Measurements from ENCODE around the gene PSG3. TPM values are rescaled to one million over a fixed set of nuclear protein-coding genes. Genes with fewer than 3 reads are reported as not detected.
"Not testable (repeated sequence)": the region's sequence is repeated elsewhere in the genome, so short reads cannot be mapped to it uniquely, and the experiment has no call there.

The PSG3 gene
- total RNA-seq, 4 donors from 2014 or later = not detected

- DNase-seq (ENCODE audit: low spot score in 2 of 2); H3K4me3 ChIP-seq (ENCODE audit: low read depth, poor library complexity, severe bottlenecking); intact Hi-C loops (cut with DNase I; ENCODE audit: low total_unique reads): not testable (repeated sequence)
- WGBS, 2 donors = 100% methylated on average over 1 of the region's 1 CpG
Observed at GRCh38 chr19:42752246-42752645, 12.0 kb upstream of the PSG3 start.

GRCh38 chr19:42741726-42742607 lies 1.7 kb upstream of the PSG3 start:
- DNase-seq (ENCODE audit: low spot score in 2 of 2); intact Hi-C loops (cut with DNase I; ENCODE audit: low total_unique reads); H3K4me3 ChIP-seq (ENCODE audit: low read depth, poor library complexity, severe bottlenecking): not testable (repeated sequence)
- WGBS, 2 donors = 19 to 29% methylated on average over 14 of the region's 14 CpGs

GRCh38 chr19:42737581-42738011 lies 2.7 kb downstream of the PSG3 start:
- WGBS, 2 donors = 30 to 41% methylated on average over 2 of the region's 2 CpGs
- intact Hi-C loops (cut with DNase I; ENCODE audit: low total_unique reads); H3K4me3 ChIP-seq (ENCODE audit: low read depth, poor library complexity, severe bottlenecking); DNase-seq (ENCODE audit: low spot score in 2 of 2): not testable (repeated sequence)

GRCh38 chr19:42728341-42728740 lies 11.9 kb downstream of the PSG3 start:
- intact Hi-C loops (cut with DNase I; ENCODE audit: low total_unique reads); H3K4me3 ChIP-seq (ENCODE audit: low read depth, poor library complexity, severe bottlenecking); DNase-seq (ENCODE audit: low spot score in 2 of 2): not testable (repeated sequence)
- WGBS, 2 donors = 42 to 57% methylated on average over 5 of the region's 5 CpGs

GRCh38 chr19:42714000-42714399 lies 26.3 kb downstream of the PSG3 start:
- H3K4me3 ChIP-seq (ENCODE audit: low read depth, poor library complexity, severe bottlenecking); intact Hi-C loops (cut with DNase I; ENCODE audit: low total_unique reads); DNase-seq (ENCODE audit: low spot score in 2 of 2): not testable (repeated sequence)
- WGBS, 2 donors = 64 to 71% methylated on average over 1 of the region's 1 CpG

GRCh38 chr19:42712753-42713152 lies 27.5 kb downstream of the PSG3 start:
- intact Hi-C loops (cut with DNase I; ENCODE audit: low total_unique reads); DNase-seq (ENCODE audit: low spot score in 2 of 2); H3K4me3 ChIP-seq (ENCODE audit: low read depth, poor library complexity, severe bottlenecking): not testable (repeated sequence)
- 60 to 70% methylated on average over 6 of the region's 6 CpGs for WGBS, 2 donors

GRCh38 chr19:42710986-42711385 lies 29.3 kb downstream of the PSG3 start:
- H3K4me3 ChIP-seq (ENCODE audit: low read depth, poor library complexity, severe bottlenecking); intact Hi-C loops (cut with DNase I; ENCODE audit: low total_unique reads); DNase-seq (ENCODE audit: low spot score in 2 of 2): not testable (repeated sequence)
- 76 to 86% methylated on average over 1 of the region's 1 CpG for WGBS, 2 donors

- TF ChIP-seq POLR2A (IDR thresholded peaks at IDR 0.05) (no peak), CTCF (IDR thresholded peaks at IDR 0.05) (no peak)
- intact Hi-C loops (cut with DNase I; ENCODE audit: low total_unique reads) = no loop called here
- 20 to 36% methylated on average over 22 of the region's 22 CpGs for WGBS, 2 donors
- no peak overlapping the region for H3K4me3 ChIP-seq (ENCODE audit: low read depth, poor library complexity, severe bottlenecking)
- no peak for DNase-seq (ENCODE audit: low spot score in 2 of 2)
Observed at GRCh38 chr19:42697884-42698283, 42.4 kb downstream of the PSG3 start.

- no peak overlapping the region for H3K4me3 ChIP-seq (ENCODE audit: low read depth, poor library complexity, severe bottlenecking)
- intact Hi-C loops (cut with DNase I; ENCODE audit: low total_unique reads) = no loop called here
- 83 to 85% methylated on average over 12 of the region's 12 CpGs for WGBS, 2 donors
- DNase-seq (ENCODE audit: low spot score in 2 of 2) = no peak
- TF ChIP-seq CTCF (IDR thresholded peaks at IDR 0.05) (no peak), POLR2A (IDR thresholded peaks at IDR 0.05) (no peak)
Observed at GRCh38 chr19:42695811-42696503, 44.3 kb downstream of the PSG3 start.
